Measurements from ENCODE around the gene AGBL4. TPM values are rescaled to one million over a fixed set of nuclear protein-coding genes. Genes with fewer than 3 reads are reported as not detected.
"Not testable (repeated sequence)": the region's sequence is repeated elsewhere in the genome, so short reads cannot be mapped to it uniquely, and the experiment has no call there.

AGBL4 gene
- total RNA-seq, 1 donor from 2014 or later = 3.1 TPM

DNA sequence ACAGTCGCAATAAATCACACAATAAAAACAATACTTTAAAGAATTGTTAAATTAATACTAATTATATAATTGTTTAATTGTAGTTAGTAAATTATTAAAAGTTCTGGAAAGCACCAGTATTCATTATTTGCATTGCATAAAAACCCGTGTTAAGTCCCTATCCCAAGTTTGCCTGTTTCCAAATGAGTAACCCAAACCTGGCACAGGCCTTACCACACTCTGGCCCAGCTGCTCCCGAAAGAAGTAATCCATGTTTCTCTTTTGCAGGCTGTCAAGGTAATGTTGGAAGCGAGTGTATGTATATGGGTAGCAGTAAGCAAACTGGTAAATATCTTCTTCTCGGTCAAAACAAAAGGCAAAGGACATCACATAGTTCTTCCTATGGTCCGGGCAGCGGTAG, 978.4 kb downstream of the AGBL4 start:
- DNase-seq (ENCODE audit: low spot score) = no peak

DNA sequence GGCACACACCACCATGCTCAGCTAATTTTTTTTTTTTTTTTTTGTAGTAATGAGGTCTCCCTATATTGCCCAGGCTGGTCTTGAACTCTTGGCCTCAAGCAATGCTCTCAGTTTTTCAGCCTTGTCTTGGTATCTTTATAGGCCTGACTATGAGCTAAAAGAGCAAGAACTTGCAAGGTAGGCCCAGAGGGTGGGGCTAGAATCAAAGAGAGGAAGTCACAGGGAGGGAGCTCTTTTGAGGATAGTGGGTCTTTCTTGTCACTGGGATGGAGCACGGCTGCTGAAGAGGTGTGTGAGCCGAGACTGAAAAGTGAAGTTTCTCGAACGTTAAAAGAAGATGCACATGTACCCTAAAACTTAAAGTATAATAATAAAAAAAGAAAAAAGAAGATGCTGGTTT, 987.1 kb downstream of the AGBL4 start:
- no peak for DNase-seq (ENCODE audit: low spot score)

DNA sequence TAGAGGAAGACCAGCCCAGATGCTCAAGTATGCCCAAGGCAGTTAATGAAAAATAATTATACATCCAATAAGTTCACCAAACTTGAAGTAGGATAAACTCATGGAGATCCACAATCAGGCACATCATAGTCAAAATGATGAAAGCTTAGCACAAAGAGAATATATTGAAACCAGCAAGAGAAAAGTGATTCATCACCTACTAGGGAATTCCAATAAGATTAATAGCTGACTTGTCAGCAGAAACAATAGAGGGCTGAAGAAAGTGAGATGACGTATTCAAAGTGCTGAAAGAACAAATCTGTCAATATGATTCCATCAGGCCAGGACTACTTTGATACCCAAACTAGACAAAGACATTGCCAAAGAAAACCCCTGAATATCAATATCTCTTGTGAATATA, 995.4 kb downstream of the AGBL4 start:
- DNase-seq (ENCODE audit: low spot score) = no peak

DNA sequence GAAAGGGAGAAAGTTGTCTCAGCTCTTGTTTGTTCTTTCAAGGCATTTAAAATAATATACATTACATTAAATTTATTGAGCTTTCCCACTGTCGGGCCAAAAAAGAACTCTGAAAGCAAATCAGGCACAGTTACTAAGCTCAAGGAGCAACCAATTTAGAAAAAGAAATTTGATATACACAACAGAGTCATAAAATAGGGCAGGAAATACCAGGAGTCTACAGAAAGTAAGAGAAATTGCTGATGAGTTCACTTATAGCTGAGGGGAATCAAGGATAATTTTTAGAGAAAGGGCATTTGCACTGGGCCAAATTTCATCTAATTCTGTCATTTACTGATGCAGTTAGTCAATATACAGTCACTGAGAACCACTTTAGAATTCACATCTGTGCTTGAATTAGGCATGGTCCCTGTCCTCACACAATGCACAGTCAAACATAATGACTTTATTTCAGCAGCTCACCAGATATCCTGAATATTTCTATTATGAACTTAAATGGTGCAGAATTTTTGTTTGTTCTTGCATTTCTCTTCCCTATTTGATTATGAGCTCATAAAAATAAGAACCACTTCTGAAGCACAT, 997.4 kb downstream of the AGBL4 start:
- no peak for DNase-seq (ENCODE audit: low spot score)

DNA sequence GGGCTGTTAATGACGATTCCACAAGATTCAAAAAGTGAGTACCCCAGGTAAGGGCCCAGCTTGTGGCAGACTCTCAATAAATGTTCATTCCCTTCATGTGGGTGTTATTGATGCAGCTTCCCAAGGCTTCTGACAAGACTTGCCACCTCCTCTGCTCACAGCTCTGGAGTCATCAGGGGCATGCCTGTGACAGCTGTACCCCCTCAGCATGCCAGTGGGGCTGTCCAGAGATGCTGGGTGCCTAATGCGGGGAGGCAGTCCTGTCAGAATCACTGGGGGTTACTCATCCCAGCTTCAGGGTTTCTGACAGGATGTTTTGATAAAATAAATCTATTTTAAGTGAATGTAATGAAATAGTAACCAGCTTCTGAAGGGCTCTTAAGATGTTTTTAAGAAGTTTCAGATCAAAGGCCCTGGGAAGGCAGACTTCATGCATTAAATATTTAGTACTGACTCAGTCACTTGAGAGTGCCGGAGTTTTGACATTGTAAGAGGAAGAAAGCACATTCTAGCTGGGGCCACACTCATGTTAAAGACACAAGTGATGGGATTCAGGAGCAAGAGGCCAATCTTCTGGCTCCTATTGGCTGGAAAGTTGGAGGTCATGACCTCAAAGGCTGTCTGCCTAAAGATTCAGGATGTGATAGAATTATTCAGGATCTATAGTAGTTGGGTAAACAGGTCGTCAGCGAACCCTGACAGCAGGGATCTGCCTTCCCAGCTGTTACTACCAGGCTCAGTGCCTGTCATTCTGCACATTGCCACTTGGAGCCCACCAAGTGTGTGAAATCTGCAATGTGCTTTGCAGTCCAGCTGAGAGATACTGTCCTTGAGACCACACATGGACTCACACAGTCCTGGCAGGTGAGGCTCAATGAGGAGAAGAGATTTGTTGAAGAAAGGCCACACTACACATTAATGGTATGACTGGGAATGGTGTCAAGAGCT, 1007.5 kb downstream of the AGBL4 start:
- no peak for DNase-seq (ENCODE audit: low spot score)

DNA sequence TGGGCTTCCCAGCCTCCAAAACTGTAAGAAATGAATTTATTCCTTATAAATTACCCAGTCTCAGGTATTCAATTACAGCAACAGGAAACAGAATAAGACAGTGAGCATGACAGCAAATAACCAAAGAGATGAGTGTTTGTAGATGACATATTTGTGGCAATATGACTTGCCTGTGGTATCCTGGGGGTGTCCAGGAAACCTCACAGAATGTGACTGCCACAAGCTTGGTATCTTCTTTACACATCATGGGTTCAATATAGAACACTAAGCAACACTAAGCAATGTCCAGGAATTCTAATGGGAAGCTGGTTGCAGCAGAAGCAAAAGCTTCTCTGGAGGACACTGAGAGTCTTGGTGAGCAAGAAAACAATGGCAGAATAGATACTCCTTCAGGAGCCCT, 1010.7 kb downstream of the AGBL4 start:
- DNase-seq (ENCODE audit: low spot score) = no peak

DNA sequence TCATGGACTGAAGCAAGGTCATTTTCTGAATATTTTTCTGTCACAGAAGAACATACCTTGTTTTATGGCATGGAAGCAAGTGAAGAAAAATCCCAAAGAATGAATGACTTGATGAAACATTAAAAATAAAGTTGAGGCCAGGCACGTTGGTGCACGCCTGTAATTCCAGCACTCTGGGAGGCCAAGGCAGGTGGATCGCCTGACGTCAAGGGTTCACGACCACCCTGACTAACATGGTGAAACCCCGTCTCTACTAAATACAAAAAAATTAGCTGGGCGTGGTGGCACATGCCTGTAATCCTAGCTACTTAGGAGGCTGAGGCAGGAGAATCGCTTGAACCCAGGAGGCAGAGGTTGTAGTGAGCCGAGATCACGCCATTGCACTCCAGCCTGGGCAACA, 1020.8 kb downstream of the AGBL4 start:
- not testable (repeated sequence) for DNase-seq (ENCODE audit: low spot score)

DNA sequence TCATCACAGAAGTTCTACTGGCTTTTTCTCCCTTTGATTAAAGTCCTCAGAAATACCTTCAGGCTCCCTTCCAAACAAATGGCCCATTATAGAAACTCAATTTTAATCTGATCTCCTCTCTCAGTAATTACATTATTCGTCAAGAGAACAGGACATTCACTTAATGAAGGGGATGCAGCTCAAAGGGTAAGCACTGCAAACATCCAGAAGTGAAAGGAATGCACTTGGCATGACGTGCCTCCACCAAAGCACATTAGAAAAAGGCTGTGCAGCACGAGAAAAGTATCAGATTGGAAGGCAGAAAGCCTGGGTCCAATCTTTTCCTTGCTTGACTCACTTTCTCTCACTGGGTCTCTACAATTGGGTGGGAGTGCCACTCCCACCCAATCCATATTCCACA, 1024.4 kb downstream of the AGBL4 start:
- no peak for DNase-seq (ENCODE audit: low spot score)

DNA sequence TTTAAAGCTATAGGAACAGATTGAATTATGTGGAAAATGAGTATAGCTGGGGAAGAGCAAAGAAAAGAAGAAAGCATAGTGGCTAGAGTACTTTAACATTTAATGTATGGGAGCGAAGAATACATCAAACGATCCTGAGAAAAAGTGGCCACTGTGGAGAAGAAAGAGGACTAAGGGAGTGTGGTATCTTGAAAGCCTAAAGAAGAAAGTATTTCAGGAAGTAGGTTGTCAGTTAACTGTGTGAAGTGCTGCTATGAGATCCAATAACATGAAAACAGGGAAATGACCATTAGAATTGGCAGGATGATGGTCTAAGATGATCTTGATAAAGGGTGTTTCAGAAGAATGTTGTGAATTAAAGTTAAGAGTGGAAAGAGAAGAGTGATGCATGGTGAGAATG, 1027.4 kb downstream of the AGBL4 start:
- DNase-seq (ENCODE audit: low spot score) = no peak

DNA sequence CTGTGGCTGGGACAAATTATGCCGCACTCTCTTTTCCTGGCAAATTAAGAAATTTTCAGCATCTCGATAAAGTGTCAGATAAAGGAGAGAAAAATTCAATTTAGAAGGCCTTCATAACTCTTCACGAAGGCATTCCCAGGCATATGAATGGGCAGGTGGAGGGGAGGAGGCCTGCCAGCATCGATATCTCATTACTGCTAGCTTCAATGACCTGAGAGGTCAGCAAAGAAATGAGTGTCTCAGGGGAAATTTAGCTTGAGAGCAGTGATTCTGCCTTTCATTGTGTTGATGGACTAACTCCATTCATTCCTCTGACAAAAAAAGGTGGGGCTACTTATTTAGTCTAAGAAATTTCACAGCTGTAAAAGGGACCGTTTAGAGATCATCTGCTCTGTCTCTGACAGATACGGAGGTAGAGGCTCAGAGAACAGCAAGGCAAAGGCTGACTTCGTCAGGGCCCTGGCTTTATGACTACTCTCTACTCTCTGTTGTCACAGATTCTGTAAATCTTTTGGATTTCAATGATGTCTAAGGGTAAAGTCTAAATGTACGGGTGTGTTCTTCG, 1035.0 kb downstream of the AGBL4 start:
- no peak for DNase-seq (ENCODE audit: low spot score)

DNA sequence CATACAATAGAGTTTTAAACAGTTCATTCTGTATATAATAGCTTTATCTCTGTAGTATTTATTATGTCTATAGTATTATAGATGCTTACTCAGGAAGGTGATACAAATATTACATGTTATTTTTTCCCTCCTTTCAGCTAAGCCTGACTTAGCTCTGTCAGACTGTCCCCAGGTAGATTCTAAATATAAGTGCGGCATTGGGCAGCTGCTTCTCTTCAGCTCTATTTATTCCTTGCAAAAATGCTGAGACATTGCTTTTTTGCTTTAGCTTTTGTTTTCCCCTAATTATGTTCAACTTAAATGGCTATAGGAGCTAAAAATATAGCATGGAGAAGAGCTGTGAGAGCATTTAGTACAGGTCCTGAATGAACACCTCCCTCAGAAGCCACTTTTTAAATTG, 1043.8 kb downstream of the AGBL4 start:
- no peak for DNase-seq (ENCODE audit: low spot score)

DNA sequence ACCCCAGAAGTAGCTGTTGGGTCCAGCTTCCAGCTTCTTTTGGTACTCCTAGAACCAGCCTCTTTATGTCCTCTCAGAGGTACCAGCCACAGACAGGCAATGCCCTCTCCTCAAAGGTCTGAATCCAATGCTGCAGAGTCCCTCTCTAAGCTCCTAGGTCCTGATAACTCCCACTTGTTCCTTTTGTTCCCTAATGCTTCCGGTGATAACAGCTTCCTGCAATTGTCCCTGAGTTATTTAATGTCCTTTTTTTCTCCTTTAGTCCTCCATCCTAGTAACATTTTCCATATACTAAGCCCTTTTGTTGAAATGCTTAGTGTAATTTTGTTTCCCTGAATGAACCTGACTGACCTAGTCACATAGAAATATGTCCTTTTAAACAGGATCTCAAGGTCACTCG, 1045.3 kb downstream of the AGBL4 start:
- DNase-seq (ENCODE audit: low spot score) = no peak

DNA sequence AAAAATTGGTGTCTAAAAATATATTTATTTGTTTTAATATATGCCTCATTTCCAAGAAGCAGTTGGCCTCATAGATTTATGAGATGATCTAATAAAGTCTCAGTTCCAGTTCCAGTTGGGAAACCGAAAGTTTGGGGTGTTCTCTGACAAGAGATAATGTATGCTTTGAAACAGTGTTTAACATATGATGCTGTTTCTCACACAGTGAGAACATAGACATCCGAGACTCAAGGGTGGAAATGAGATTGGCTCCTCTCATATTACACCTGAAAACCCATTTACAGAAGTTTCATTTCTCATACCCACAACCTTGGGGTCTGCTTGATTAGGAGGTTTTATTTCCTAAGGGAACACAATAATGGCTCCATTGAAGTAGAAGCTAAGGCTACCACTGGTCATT, 1046.5 kb downstream of the AGBL4 start:
- DNase-seq (ENCODE audit: low spot score) = no peak

DNA sequence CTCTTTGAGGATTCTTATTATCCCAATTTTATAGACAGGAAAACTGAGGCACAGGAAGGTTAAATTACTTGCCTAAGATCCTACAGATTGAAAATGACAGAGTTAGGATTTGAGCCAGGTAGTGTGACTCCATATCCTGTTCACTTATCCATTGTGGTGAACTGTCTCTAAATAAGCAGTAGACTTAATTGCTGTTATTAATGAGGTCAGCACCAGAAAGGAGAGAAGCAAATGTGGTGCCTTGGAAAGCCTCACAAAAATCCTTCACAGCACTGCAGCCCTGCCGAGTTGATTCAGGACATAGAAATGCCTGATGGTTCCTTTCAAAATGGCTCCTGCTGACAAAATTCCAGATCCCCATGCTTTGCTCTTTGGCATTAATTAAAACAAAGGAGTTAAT, 1053.8 kb downstream of the AGBL4 start:
- DNase-seq (ENCODE audit: low spot score) = no peak

DNA sequence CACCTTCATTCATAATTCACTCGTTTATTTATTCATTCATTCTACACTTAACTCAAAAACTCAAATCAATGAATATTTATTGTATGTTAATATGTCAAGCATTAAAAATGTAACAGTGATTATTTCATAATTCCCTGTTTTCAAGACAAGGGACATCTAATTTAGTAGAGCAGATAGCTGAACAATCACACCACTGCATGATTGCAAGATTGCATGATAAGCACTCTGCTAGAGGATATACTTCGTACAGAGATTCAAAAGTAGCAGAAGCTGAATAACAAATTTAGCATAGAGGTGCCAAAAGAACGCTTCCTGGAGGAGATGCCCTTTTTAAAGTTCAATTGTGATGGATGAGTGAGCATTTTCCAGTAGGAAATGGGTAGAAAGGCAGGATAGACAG, 1056.4 kb downstream of the AGBL4 start:
- DNase-seq (ENCODE audit: low spot score) = no peak

DNA sequence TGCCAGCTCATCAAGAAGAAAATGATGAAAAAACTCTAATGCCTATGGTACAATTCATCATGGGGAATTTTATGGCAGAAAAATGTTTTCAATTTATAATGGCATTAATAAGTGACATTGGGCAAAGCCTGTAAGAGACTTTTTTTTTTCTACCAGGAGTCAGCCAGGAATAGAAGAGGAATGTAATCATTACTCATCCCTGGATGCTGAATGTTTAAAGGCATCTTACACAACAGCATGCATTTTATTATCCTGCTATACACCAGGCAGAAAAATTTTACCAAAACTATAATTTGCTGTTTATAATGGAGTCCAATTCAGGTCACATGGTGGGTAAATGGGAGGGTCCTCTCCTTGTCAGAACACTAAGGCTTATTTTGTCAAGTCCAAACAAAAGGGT, 1057.2 kb downstream of the AGBL4 start:
- DNase-seq (ENCODE audit: low spot score) = peak; percentile 40

DNA sequence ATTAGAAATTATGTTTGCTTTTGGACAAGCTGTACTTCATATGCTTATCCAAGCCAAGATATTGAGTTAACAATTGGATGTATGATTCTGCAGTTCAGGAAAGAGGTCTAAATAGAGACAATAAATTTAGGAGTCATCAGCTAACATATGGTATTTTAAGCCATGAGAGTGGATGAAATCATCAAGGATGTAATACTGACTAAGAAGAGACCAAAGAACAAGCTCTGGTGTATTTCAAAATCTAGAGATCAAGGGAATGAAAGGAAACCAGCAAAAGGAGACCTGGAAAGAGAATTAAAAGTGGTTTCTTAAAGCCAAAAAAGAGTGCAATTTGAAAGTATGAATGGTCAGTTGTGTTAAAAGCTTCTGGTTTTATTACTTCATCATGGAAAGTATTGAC, 1063.4 kb downstream of the AGBL4 start:
- DNase-seq (ENCODE audit: low spot score) = peak; percentile 79

DNA sequence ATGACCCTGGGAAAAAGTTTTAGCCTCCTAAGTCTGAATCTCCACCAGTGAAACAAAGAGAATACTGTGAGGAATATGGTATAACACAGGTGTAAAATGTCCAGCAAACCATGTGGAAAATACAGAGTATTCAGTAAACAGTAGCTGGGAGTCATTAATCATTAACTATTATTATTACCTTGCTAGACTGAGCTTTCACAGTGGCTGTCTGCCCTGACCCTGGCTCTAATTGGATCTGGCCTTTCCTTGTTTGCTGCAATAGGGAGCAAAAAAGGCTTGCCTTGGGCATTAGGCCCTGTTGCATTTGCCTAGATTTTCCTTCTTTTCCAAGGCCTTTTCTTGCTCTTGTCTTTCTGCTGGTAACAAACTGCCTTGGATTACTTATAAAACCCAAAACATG, 1068.0 kb downstream of the AGBL4 start:
- no peak for DNase-seq (ENCODE audit: low spot score)

DNA sequence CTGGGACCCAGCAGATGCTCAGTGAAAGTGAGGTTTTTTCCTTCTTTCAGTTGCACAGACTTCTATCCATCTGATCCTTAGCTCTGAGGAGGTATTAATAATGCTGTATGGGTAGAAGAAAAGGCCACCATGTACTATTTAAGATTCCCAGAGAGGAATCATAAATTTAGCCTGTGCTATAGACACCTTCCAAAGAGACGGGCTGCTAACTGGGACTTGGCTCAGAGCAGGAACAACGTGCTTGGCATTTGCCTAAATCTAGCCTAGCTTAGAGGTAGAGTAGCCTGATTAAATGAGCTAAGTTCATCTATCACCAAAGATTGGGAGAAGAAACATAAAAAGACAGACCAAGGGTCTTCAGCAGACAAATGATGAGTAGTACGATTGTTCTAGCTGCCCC, 1070.1 kb downstream of the AGBL4 start:
- DNase-seq (ENCODE audit: low spot score) = no peak

DNA sequence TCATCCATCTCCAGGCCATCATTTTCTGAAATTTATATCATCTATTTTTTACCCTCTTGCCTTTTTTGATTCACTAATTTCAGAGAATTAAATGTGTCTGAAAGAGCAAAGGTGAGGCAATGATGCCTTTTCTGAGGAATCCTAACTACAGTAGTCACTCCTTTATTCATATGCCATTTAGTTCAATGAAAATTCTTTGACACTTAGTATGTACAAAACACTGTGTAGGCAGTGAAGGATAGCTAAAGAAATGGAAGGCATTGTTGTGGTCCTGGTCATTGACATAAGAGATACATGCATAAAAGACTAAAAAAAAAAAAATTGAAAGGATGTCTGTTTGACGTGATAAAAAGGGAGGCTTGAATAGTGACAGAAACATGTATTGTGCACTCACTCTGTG, 1075.2 kb downstream of the AGBL4 start:
- no peak for DNase-seq (ENCODE audit: low spot score)

DNA sequence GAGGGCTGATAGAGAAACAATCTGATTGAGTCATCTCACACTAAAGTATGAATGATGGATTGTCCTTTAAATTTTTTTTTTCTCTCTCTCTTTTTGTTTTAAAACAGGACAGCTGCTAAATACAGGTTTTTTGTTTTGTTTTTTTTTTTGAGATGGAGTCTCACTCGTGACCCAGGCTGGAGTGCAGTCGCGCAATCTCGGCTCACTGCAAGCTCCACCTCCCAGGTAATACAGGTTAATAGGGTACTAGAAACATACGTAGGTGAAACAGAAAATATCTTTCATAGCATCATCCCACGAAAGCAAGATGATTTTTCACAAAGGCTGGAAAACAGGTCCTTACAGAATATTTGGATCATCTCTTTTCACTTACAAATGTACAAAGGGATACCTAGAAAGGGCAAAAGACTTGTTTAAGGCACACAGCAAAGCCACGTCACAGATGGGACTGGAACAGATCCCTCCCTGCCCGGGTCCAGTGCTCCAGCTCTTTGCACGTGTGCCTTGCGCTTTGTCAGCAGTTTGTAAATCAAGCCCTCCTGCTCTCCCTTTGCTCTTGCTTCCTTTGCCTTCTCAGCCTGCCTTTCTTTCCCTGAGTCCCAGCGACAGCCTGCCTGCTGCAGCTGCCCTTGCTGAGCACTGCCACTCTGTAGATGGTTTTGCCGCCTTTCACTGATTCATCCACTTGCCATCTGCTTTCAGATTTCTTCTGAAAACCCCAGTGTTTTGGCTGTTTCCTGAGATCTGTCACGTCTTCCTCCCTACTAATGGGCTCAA, 1075.8 kb downstream of the AGBL4 start:
- peak; percentile 55 for DNase-seq (ENCODE audit: low spot score)

DNA sequence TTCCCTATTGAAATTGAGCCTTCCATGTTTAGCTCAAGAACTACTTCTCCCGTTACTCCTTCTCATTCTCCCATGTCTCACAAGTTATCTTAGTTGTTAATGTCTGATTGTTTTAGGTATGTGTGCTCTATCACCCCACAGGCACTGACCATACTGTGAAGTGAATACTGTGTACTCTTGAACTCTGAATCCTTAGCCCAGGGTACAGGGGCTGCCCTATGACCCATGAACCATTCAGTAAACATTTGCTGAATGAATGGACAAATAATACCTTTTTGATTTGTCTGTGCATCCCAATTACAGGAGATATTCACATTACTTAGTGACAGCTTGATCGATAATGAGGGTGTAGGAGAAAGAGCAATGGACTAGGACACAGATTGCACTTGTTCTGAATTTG, 1077.7 kb downstream of the AGBL4 start:
- no peak for DNase-seq (ENCODE audit: low spot score)
